HUES48 (cell line): ENCODE measurements around the gene MYO1C.
"Not testable (repeated sequence)": the region's sequence is repeated elsewhere in the genome, so short reads cannot be mapped to it uniquely, and the experiment has no call there.

Experiments
- H3K27ac ChIP-seq: one replicate; pipeline ENCODE4 v1.7.0; 2013; ENCODE audit warnings: low read depth, low read length, inconsistent platforms
- H3K27me3 ChIP-seq: 2 replicates; pipeline ENCODE4 v1.6.1; 2013; ENCODE audit warnings: mild to moderate bottlenecking, low read length; ENCODE audit not compliant: control insufficient read depth, insufficient read depth
- H3K36me3 ChIP-seq: 2 replicates; pipeline ENCODE4 v1.6.1; 2013; ENCODE audit warnings: low read length; ENCODE audit not compliant: control insufficient read depth, insufficient read depth
- H3K4me1 ChIP-seq: 2 replicates; pipeline ENCODE4 v1.6.1; 2013; ENCODE audit warnings: mild to moderate bottlenecking, low read length; ENCODE audit not compliant: control insufficient read depth, insufficient read depth
- H3K4me3 ChIP-seq: 2 replicates; pipeline ENCODE4 v1.5.1; 2013; ENCODE audit warnings: mild to moderate bottlenecking, low read depth, low read length
- H3K9ac ChIP-seq: 2 replicates; pipeline ENCODE4 v1.6.1; 2013; ENCODE audit warnings: mild to moderate bottlenecking, low read depth, low read length, moderate library complexity
- H3K9me3 ChIP-seq: 2 replicates; pipeline ENCODE4 v1.6.1; 2013; ENCODE audit warnings: low read length; ENCODE audit not compliant: control insufficient read depth, insufficient read depth

The MYO1C gene

DNA sequence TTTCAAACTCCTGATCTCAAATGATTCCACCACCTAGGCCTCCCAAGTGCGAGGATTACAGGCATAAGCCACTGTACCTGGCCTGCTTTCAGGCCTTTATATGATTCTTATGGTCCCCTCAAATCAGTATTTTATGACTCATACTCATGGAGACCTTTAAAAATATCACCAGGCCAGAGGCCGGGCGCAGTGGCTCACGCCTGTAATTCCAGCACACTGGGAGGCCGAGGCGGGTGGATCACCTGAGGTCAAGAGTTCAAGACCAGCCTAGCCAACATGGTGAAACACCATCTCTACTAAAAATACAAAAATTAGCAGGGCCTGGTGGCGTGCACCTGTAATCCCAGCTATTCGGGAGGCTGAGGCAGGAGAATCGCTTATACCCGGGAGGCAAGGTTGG, 74.0 kb downstream of the MYO1C start:
- peaks cover 32% of the 10 kb centered on the region for H3K36me3 ChIP-seq
- not testable (repeated sequence) for H3K4me1 ChIP-seq, H3K27ac ChIP-seq, H3K9me3 ChIP-seq, H3K4me3 ChIP-seq, H3K27me3 ChIP-seq, H3K9ac ChIP-seq

DNA sequence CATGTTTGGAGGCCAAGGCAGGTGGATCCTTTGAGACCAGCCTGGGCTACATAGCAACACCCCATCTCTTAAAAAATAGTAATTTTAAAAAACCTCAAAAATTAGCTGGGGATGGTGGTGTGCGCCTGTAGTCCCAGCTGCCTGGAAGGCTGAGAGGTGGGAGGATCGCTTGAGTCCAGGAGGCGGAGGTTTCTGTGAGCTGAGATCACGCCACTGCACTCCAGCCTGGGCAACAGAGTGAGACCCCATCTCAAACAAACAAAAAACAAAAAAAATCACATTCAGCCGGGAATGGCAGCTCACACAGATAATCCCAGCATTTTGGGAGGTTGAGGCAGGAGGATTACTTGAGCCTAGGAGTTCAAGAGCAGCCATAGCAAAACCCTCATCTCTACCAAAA, 76.1 kb downstream of the MYO1C start:
- Histone ChIP-seq H3K9ac (no peak overlapping the region), H3K27me3 (no peaks in the 10 kb centered on the region), H3K27ac (no peak overlapping the region), H3K9me3 (no peaks in the 10 kb centered on the region), H3K36me3 (peaks cover 14% of the 10 kb centered on the region), H3K4me1 (no peaks in the 10 kb centered on the region), H3K4me3 (no peak overlapping the region)

DNA sequence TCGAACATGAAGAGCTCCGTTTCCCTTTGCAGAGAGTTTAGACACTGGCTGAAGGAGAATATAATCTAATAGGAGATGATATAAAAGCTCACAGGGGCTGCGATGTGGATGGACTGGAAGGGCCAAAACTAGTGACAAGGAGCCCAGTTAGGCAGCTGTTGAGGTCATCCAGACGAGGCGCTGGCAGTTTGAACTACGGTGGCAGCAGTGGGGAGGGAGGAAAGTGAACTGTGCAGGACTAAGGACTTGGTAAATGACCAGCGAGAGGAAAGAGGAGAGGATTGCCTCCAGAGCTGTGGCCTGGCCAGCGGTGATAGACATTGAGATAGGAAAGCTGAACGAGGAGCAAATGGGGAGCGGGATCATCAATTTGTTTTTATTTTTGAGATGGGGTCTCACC, 77.9 kb downstream of the MYO1C start:
- Histone ChIP-seq H3K36me3 (no peaks in the 10 kb centered on the region), H3K9me3 (no peaks in the 10 kb centered on the region), H3K4me3 (no peak overlapping the region), H3K27ac (no peak overlapping the region), H3K4me1 (no peaks in the 10 kb centered on the region), H3K27me3 (no peaks in the 10 kb centered on the region), H3K9ac (no peak overlapping the region)
